NCI-H2196 treated with DMSO at 0.1 percent for 48 hours (cell line): ENCODE results near the gene RBMY1J.
A peak's percentile ranks its signal among the peaks of the same experiment; 100 is the strongest.
"Not testable (repeated sequence)": the region's sequence is repeated elsewhere in the genome, so short reads cannot be mapped to it uniquely, and the experiment has no call there.

Experiments used
- DNase-seq: peaks from one replicate; lab custom pipeline; 2025; ENCODE audit not compliant: unreplicated experiment; lab: John Stamatoyannopoulos, UW

The RBMY1J gene

GRCh38 chrY:22403110-22403509, at the start of gene RBMY1J:
Gene RBMY1J, plus strand, starts transcription at chrY:22403410. Its CDS starts 2,038 bp downstream, at chrY:22405448.
- not testable (repeated sequence) for DNase-seq

GRCh38 chrY:22367416-22367815, 35.8 kb upstream of the RBMY1J start:
- no peak for DNase-seq

- peak; percentile 1 for DNase-seq
Observed at GRCh38 chrY:22370623-22371022, 32.6 kb upstream of the RBMY1J start.

- no peak for DNase-seq
Observed at GRCh38 chrY:22373494-22373893, 29.7 kb upstream of the RBMY1J start.

GRCh38 chrY:22444718-22445396, 41.6 kb downstream of the RBMY1J start:
- DNase-seq: not testable (repeated sequence)

- not testable (repeated sequence) for DNase-seq
Observed at GRCh38 chrY:22455522-22455921, 52.3 kb downstream of the RBMY1J start.

- DNase-seq: not testable (repeated sequence)
Observed at GRCh38 chrY:22461962-22462361, 58.8 kb downstream of the RBMY1J start.
